ENCODE measurements around the gene AKT1. TPM values are rescaled to one million over a fixed set of nuclear protein-coding genes. Genes with fewer than 3 reads are reported as not detected.

Gene AKT1
- total and polyA plus RNA-seq, 2 of the 13 experiments (the other 11 are each of a cell fraction or from before 2014, with no cell fraction given), result 96.2 to 116 TPM

- TF ChIP-seq MAX (IDR thresholded peaks at IDR 0.05) (peak; percentile 99), ZNF687 (CRISPR knock-in tag; IDR thresholded peaks at IDR 0.05) (peak; percentile 90), HDAC1 (CRISPR knock-in tag; IDR thresholded peaks at IDR 0.05) (peak; percentile 80), ZNF850 (CRISPR knock-in tag; conservative IDR thresholded peaks at IDR 0.05) (no peak), ZNF546 (CRISPR knock-in tag; conservative IDR thresholded peaks at IDR 0.05) (peak; percentile 80; the same call in 1 of the 2 replicates), ZNF232 (CRISPR knock-in tag; IDR thresholded peaks at IDR 0.05; ENCODE audit: borderline replicate concordance) (peak; percentile 73; the same call in 1 of the 2 replicates), JUND (CRISPR knock-in tag; IDR thresholded peaks at IDR 0.05) (peak; percentile 81; the same call in 1 of the 2 replicates), KDM6A (CRISPR knock-in tag; IDR thresholded peaks at IDR 0.05; ENCODE audit: low read depth) (no peak), IKZF1 (IDR thresholded peaks at IDR 0.05) (no peak), SNAPC5 (CRISPR knock-in tag; IDR thresholded peaks at IDR 0.05; ENCODE audit: borderline replicate concordance) (no peak), ZIK1 (CRISPR knock-in tag; IDR thresholded peaks at IDR 0.05; ENCODE audit: borderline replicate concordance, low read depth) (peak; percentile 96; the same call in 1 of the 2 replicates), HOXA7 (CRISPR knock-in tag; IDR thresholded peaks at IDR 0.05) (0 out of 2 replicates have a peak, but pooled peaks have one; percentile 85), NBN (conservative IDR thresholded peaks at IDR 0.05) (no peak), THAP8 (CRISPR knock-in tag; IDR thresholded peaks at IDR 0.05; ENCODE audit: borderline replicate concordance) (0 out of 2 replicates have a peak, but pooled peaks have one; percentile 66), ZSCAN25 (CRISPR knock-in tag; IDR thresholded peaks at IDR 0.05) (0 out of 2 replicates have a peak, but pooled peaks have one; percentile 39), ATM (IDR thresholded peaks at IDR 0.05; ENCODE audit: borderline replicate concordance) (no peak), THYN1 (CRISPR knock-in tag; IDR thresholded peaks at IDR 0.05; ENCODE audit: borderline replicate concordance, low read depth) (no peak), PBX3 (CRISPR knock-in tag; IDR thresholded peaks at IDR 0.05; ENCODE audit: borderline replicate concordance) (no peak), ZNF569 (CRISPR knock-in tag; IDR thresholded peaks at IDR 0.05; ENCODE audit: borderline replicate concordance) (no peak), HMGXB4 (CRISPR knock-in tag; IDR thresholded peaks at IDR 0.05; ENCODE audit: borderline replicate concordance in 1 of 2, low read depth in 1 of 2) (peak in 1 of 2 experiments; percentile 82; a peak in 2 of 4 replicates), ONECUT2 (CRISPR knock-in tag; IDR thresholded peaks at IDR 0.05) (no peak)
Observed at GRCh38 chr14:104734991-104735779, 60.4 kb downstream of the AKT1 start (continued).
